ENCODE results near the gene ERC1. TPM values are rescaled to one million over a fixed set of nuclear protein-coding genes. Genes with fewer than 3 reads are reported as not detected.

ERC1 gene
- total RNA-seq, 6 experiments from 2014 or later, result 44.1 to 48.9 (median 47.9) TPM

- no peak for DNase-seq
- no peak overlapping the region for H3K4me3 Mint-ChIP-seq
- no peaks in the 10 kb centered on the region for H3K9me3 Mint-ChIP-seq
- no peak for TF ChIP-seq CTCF (IDR thresholded peaks at IDR 0.05)
- peaks cover 10% of the 10 kb centered on the region for H3K36me3 Mint-ChIP-seq (ENCODE audit: low read depth)
- peaks cover 9% of the 10 kb centered on the region; the same call in 1 of the 2 replicates for H3K4me1 Mint-ChIP-seq (ENCODE audit: low read depth)
- H3K27me3 Mint-ChIP-seq (ENCODE audit: insufficient read depth), result no peaks in the 10 kb centered on the region
- H3K27ac Mint-ChIP-seq, result no peak overlapping the region
Observed at GRCh38 chr12:1222858-1223639, 232.0 kb downstream of the ERC1 start.

DNA sequence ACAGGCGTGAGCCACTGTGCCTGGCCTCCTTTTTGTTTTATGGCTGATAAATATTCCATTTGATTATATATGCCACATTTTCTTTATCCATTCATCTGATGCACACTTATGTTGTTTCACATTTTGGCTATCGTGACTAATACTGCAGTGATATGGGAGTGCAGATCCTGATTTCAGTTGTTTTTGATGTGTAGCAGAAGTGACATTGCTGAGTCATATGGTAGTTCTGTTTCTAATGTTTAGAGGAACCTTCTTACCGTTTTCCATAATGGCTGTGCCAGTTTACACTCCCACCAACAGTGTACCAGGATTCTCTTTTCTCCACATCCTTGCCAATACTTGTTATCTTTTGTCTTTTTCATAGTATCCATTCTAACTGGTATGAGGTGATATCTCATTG is 235.9 kb downstream of the ERC1 start:
- no peak for DNase-seq
- no peak overlapping the region for H3K4me3 Mint-ChIP-seq
- H3K27ac Mint-ChIP-seq, result no peak overlapping the region
- TF ChIP-seq CTCF (IDR thresholded peaks at IDR 0.05), result no peak
- H3K9me3 Mint-ChIP-seq, result peaks cover under 1% of the 10 kb centered on the region; the same call in 1 of the 2 replicates
- no peaks in the 10 kb centered on the region for H3K27me3 Mint-ChIP-seq (ENCODE audit: insufficient read depth)
- peaks cover 15% of the 10 kb centered on the region for H3K36me3 Mint-ChIP-seq (ENCODE audit: low read depth)
- peaks cover 10% of the 10 kb centered on the region for H3K4me1 Mint-ChIP-seq (ENCODE audit: low read depth)

GRCh38 chr12:1234073-1234472 is 243.1 kb downstream of the ERC1 start:
- Mint-ChIP-seq H3K27me3 (ENCODE audit: insufficient read depth) (peaks cover 1% of the 10 kb centered on the region; the same call in 1 of the 2 replicates), H3K4me3 (no peak overlapping the region), H3K36me3 (ENCODE audit: low read depth) (peaks cover 10% of the 10 kb centered on the region), H3K9me3 (peaks cover 5% of the 10 kb centered on the region; the same call in 1 of the 2 replicates), H3K27ac (no peak overlapping the region), H3K4me1 (ENCODE audit: low read depth) (peaks cover 16% of the 10 kb centered on the region)
- no peak for DNase-seq
- TF ChIP-seq CTCF (IDR thresholded peaks at IDR 0.05), result no peak

DNA sequence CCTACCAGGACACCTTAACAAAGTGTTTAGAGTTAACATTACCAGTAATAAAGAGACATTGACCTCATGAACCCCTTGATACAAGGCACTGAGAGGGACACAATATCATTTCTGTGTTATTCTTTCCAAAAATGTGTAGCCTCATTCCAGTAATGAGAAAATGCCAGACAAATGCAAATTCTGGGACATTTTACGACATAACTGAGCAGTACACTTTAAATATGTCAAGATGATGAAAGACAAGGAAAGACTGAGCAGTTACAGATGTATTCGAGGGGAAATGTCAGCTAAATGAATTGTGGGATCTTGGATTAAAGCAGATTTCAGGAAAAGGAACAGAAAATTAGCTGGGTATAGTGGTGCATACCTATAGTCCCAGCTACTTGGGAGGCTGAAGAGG is 255.6 kb downstream of the ERC1 start:
- H3K4me3 Mint-ChIP-seq, result no peak overlapping the region
- DNase-seq, result no peak
- H3K36me3 Mint-ChIP-seq (ENCODE audit: low read depth), result peaks cover 6% of the 10 kb centered on the region
- H3K9me3 Mint-ChIP-seq, result no peaks in the 10 kb centered on the region
- no peaks in the 10 kb centered on the region for H3K27me3 Mint-ChIP-seq (ENCODE audit: insufficient read depth)
- H3K27ac Mint-ChIP-seq, result no peak overlapping the region
- TF ChIP-seq CTCF (IDR thresholded peaks at IDR 0.05), result no peak
- peaks cover 44% of the 10 kb centered on the region for H3K4me1 Mint-ChIP-seq (ENCODE audit: low read depth)

- H3K27me3 Mint-ChIP-seq (ENCODE audit: insufficient read depth), result no peaks in the 10 kb centered on the region
- no peak for DNase-seq
- peaks cover 6% of the 10 kb centered on the region for H3K36me3 Mint-ChIP-seq (ENCODE audit: low read depth)
- TF ChIP-seq CTCF (IDR thresholded peaks at IDR 0.05), result no peak
- no peaks in the 10 kb centered on the region for H3K9me3 Mint-ChIP-seq
- H3K4me1 Mint-ChIP-seq (ENCODE audit: low read depth), result peaks cover 43% of the 10 kb centered on the region
- H3K27ac Mint-ChIP-seq, result no peak overlapping the region
- no peak overlapping the region for H3K4me3 Mint-ChIP-seq
Observed at GRCh38 chr12:1250641-1251040, 259.6 kb downstream of the ERC1 start.

Measured in HFFc6 (cell line).